PC-9 (cell line): ENCODE results near the gene SCARF2. TPM values are rescaled to one million over a fixed set of nuclear protein-coding genes. Genes with fewer than 3 reads are reported as not detected.

Source experiments
- BruUV-seq: library from RNA; stranded (reverse); fragments of 400-500 nt; replicated peaks from 2 replicates; lab custom pipeline; 2021; lab: Mats Ljungman, UMichigan
- CTCF ChIA-PET: fragments of 300-600 bp; sonication (Branson Sonifier 250); formaldehyde crosslinking; loops from one replicate; lab custom pipeline; 2022; ENCODE audit warnings: antibody characterized with exemption; lab: Charles Lee
- POLR2A ChIA-PET: fragments of 300-600 bp; sonication (Branson Sonifier 250); formaldehyde crosslinking; loops from one replicate; lab custom pipeline; 2022; ENCODE audit warnings: antibody characterized with exemption; ENCODE audit not compliant: unreplicated experiment; lab: Charles Lee
- DNase-seq, 2 experiments: peaks; one replicate each; pipeline versions ENCODE4 v3.0.0 to v3.0.0-alpha.2; 2015 to 2022; ENCODE audit warnings: mixed read lengths in 1 of 2
- H2AFZ ChIP-seq: fragments of 200-600 bp; sonication (generic); 2 replicates; pipeline ENCODE4 v1.8.1; 2017; ENCODE audit warnings: antibody characterized with exemption
- H3F3A ChIP-seq: fragments of 200-600 bp; sonication (generic); 2 replicates; pipeline ENCODE4 v1.8.1; 2017; ENCODE audit warnings: antibody characterized with exemption, mild to moderate bottlenecking, low read depth; ENCODE audit not compliant: insufficient read depth
- H3K27ac ChIP-seq: fragments of 200-600 bp; sonication (generic); 2 replicates; pipeline ENCODE4 v1.6.1; 2016; ENCODE audit warnings: mixed run types
- H3K27me3 ChIP-seq: fragments of 200-600 bp; sonication (generic); 2 replicates; pipeline ENCODE4 v1.6.1; 2016; ENCODE audit warnings: low read depth, mixed run types; ENCODE audit not compliant: insufficient read depth
- H3K36me3 ChIP-seq: fragments of 200-600 bp; sonication (generic); 2 replicates; pipeline ENCODE4 v1.6.1; 2016; ENCODE audit warnings: low read depth, mixed run types
- H3K4me1 ChIP-seq: fragments of 200-600 bp; sonication (generic); replicated peaks from 2 replicates; pipeline ENCODE4 v1.6.1; 2016; ENCODE audit warnings: mixed run types; ENCODE audit not compliant: insufficient read depth
- H3K4me2 ChIP-seq: fragments of 200-600 bp; sonication (generic); 2 replicates; pipeline ENCODE4 v1.6.1; 2017; ENCODE audit warnings: mixed run types
- H3K4me3 ChIP-seq: fragments of 200-600 bp; sonication (generic); 2 replicates; pipeline ENCODE4 v1.6.1; 2016; ENCODE audit warnings: mixed run types
- H3K79me2 ChIP-seq: fragments of 200-600 bp; sonication (generic); 2 replicates; pipeline ENCODE4 v1.6.1; 2017; ENCODE audit warnings: low read depth, mixed run types
- H3K9me2 ChIP-seq: fragments of 200-600 bp; sonication (generic); 2 replicates; pipeline ENCODE4 v1.8.1; 2017; ENCODE audit warnings: mild to moderate bottlenecking; ENCODE audit not compliant: insufficient read depth
- H3K9me3 ChIP-seq: fragments of 200-600 bp; sonication (generic); 2 replicates; pipeline ENCODE4 v1.8.1; 2016; ENCODE audit warnings: low read depth; ENCODE audit not compliant: insufficient read depth
- H4K20me1 ChIP-seq: fragments of 200-600 bp; sonication (generic); 2 replicates; pipeline ENCODE4 v1.8.1; 2017; ENCODE audit not compliant: insufficient read depth
- CTCF ChIP-seq: fragments of 200-600 bp; sonication (generic); conservative IDR thresholded peaks from 2 replicates; pipeline ENCODE4 v1.6.1; 2017; ENCODE audit warnings: mixed run types, antibody characterized with exemption, mild to moderate bottlenecking, moderate library complexity
- EZH2 ChIP-seq: fragments of 200-600 bp; sonication (generic); IDR thresholded peaks from 2 replicates; pipeline ENCODE4 v1.8.0; 2017; ENCODE audit warnings: antibody characterized with exemption, low read depth
- intact Hi-C: fragments of 100-400 bp; cut with micrococcal nuclease; formaldehyde crosslinking; loops from one replicate; pipeline ENCODE4 v1.10.0; 2022; ENCODE audit not compliant: unreplicated experiment
- total RNA-seq: library from RNA; stranded (reverse); gene quantifications from 2 replicates; pipeline ENCODE4 v1.2.3, GENCODE V29; 2021

The SCARF2 gene
- total RNA-seq, 1 experiment from 2014 or later, result 0.52 TPM

DNA sequence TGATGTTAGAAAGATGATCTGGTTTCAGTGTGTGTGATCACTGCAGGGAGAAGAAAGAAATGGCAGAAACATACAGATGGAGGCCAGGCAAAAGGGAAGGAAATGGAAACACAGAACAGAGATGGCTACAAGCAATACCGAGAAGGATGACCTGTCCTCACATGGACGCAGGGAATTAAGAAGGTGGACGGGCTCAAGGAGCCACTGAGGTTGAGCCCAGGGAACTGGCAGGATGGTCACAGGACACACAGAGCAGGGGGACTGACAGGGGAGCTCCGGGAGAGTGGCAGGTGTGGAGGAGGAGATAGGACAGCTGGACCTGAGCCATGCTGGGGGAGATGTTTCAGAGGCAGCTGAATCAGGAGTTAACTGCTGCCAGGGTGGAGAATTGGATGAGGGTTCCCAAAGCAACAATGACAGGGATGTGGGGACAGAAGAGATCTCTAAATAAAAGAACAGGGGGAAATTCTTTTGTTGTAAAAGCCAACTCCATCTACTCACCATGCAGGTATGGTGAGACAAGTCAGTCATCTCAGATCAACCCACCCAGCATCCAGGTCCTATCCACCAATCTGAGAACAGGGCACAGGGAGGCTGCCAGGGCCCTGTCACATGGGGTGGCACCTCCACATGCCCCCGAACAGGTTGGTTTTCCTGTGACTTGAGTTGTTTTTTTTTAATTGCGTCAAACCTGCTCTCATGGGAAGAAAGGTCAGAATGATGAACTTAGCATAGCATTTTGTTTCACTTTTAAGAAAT is 31.7 kb upstream of the SCARF2 start:
- intact Hi-C loops, result no loop called here
- no peaks in the 10 kb centered on the region for H3K36me3 ChIP-seq
- no peak overlapping the region for H3K4me2 ChIP-seq
- CTCF ChIA-PET, result no interaction called here
- H4K20me1 ChIP-seq, result no peaks in the 10 kb centered on the region
- POLR2A ChIA-PET, result no interaction called here
- H3K27ac ChIP-seq, result no peak overlapping the region
- no peak for TF ChIP-seq EZH2
- TF ChIP-seq CTCF, result no peak
- no peak for DNase-seq
- H3K4me1 ChIP-seq, result no peaks in the 10 kb centered on the region
- no peaks in the 10 kb centered on the region for H3K27me3 ChIP-seq
- H3K79me2 ChIP-seq, result no peaks in the 10 kb centered on the region
- no TSS peak for BruUV-seq
- no peaks in the 10 kb centered on the region for H3K9me2 ChIP-seq
- no peak overlapping the region for H3K4me3 ChIP-seq
- H3F3A ChIP-seq, result no peaks in the 10 kb centered on the region
- no peaks in the 10 kb centered on the region for H3K9me3 ChIP-seq
- H2AFZ ChIP-seq, result no peak overlapping the region

DNA sequence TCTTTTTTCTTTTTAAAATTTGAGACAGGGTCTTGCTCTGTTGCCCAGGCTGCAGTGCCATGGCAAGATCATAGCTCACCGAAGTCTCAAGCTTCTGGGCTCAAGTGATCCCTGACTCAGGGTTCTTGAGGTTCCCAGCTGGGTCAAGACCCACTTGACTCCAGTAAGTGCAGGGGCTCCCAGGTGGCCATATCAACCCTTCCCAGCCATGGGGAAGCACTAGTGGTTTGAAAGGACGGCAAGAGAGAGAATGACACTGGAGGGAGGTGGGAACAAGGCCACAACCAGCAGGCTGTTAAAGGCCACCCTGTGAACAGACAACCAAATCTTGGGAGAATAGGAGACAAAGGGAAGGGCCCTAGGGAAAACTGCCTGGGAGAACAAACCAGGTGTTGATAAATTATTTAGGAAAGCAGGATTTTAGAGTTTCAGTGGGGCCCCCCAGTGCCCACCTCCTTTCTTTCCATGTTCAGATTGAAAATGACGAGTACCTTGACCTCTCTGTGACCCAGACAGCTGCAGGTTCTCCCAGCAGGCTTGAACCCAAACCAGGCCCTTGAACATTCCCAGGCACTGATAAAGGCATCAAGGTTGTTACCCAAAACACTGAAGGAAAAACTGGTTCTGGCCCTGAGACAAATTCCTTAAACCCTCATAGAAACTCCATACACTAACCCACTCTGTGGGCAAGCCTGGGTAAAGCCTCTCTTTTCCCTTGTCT is 29.2 kb upstream of the SCARF2 start:
- ChIA-PET POLR2A (no interaction called here), CTCF (interaction anchor here (0.7 kb wide), 1 partner anchor 77 kb away, joined by 4 read pairs; no protein-coding TSS in a partner anchor)
- Histone ChIP-seq H3K4me3 (no peak overlapping the region), H4K20me1 (no peaks in the 10 kb centered on the region), H3K27ac (no peak overlapping the region), H3K4me1 (no peaks in the 10 kb centered on the region), H3F3A (no peaks in the 10 kb centered on the region), H3K36me3 (no peaks in the 10 kb centered on the region), H3K79me2 (no peaks in the 10 kb centered on the region), H3K9me3 (no peaks in the 10 kb centered on the region), H3K9me2 (no peaks in the 10 kb centered on the region), H3K4me2 (no peak overlapping the region), H2AFZ (no peak overlapping the region), H3K27me3 (no peaks in the 10 kb centered on the region)
- TF ChIP-seq CTCF (no peak), EZH2 (no peak)
- DNase-seq, result no peak
- intact Hi-C loops, result no loop called here
- BruUV-seq, result no TSS peak

- Histone ChIP-seq H3K27me3 (no peaks in the 10 kb centered on the region), H3K9me3 (no peaks in the 10 kb centered on the region), H3K27ac (no peak overlapping the region), H3K79me2 (no peaks in the 10 kb centered on the region), H3F3A (no peaks in the 10 kb centered on the region), H3K9me2 (no peaks in the 10 kb centered on the region), H3K4me2 (no peak overlapping the region), H3K4me3 (no peak overlapping the region), H2AFZ (no peak overlapping the region), H4K20me1 (no peaks in the 10 kb centered on the region), H3K36me3 (no peaks in the 10 kb centered on the region), H3K4me1 (no peaks in the 10 kb centered on the region)
- no peak for DNase-seq
- no TSS peak for BruUV-seq
- TF ChIP-seq EZH2 (no peak), CTCF (no peak)
- POLR2A ChIA-PET, result no interaction called here
- CTCF ChIA-PET, result no interaction called here
- intact Hi-C loops, result no loop called here
Observed at GRCh38 chr22:20465759-20466077, 28.1 kb upstream of the SCARF2 start.
